Putamen (tissue), 1 donor: ENCODE measurements around the gene TREM2.
"Not testable (repeated sequence)": the region's sequence is repeated elsewhere in the genome, so short reads cannot be mapped to it uniquely, and the experiment has no call there.

Experiments
- DNase-seq: peaks from one replicate; pipeline ENCODE4 v3.0.0-alpha.2; 2016; ENCODE audit warnings: low spot score

Gene TREM2

DNA sequence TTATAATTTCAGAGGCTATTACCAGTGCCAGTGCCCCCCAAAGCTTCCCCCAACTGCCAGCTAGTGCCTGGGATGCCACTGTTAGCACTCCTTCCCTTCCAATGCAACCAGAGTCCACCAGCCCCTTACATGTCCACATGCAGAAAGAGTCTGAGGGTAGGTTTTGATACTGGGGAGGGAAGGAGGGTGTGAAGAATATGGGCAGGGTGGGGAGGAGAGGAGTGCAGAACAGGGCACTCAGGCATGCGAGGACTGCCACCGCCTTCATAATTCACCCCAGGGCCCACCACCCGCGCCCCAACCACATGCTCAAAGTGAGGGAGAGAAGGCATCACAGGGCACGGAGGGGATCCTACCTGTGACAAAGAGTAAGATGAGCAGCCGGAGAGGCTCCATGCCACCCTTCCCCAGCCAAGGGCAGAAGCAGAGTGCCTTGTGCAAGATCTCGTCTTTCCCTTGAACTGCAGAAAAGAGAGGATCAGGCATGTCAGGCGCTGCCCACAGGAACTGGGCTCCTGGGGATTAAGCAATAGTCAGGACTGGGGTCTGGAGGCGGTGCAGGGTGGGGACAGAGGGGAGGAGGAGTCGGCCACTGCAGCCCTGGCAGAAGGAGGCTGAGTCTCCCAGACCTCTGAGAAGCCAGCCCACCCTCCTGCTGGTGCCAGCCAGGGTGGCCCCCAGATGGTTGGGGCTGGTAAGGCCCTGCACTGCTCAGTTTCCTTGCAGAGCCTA is at the start of gene TREM2:
Gene TREM2, minus strand, starts transcription at position 430 of the 732 bp plus-strand sequence. Its CDS starts 34 bp downstream, at position 396.
- DNase-seq = no peak

- DNase-seq = no peak
These were observed 46.8 kb upstream of the TREM2 start for GRCh38 chr6:41209547-41210320.

- no peak for DNase-seq
These were observed 45.7 kb upstream of the TREM2 start for GRCh38 chr6:41208439-41209106.

GRCh38 chr6:41204156-41204555 is 41.2 kb upstream of the TREM2 start:
- no peak for DNase-seq

DNA sequence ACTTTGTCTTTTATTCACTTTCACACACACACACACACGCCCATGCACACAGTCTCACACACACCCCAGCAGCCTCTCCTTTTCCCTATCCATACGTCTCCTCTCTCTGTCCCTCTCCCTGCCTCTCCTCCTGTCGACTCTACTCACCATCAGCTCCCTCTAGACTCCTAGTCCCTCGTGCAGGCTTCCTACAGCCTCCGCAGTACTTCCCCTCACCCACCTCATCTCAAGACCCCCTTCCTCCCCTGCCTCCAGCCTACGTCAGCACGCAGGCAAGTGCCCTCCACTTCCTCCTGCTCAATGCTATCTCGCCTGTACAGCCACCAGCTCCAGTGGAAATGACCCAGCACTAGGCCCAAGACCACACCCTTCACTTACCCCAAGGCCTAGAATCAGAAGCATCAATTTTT is 38.9 kb upstream of the TREM2 start:
- no peak for DNase-seq

- DNase-seq = no peak
These were observed 38.2 kb upstream of the TREM2 start, which contains the start of gene TREML2 for GRCh38 chr6:41200901-41201763. TREML2 (minus strand) TSS chr6:41201149; CDS start chr6:41201008, 141 bp downstream.

GRCh38 chr6:41200296-41200900 is 37.5 kb upstream of the TREM2 start:
- no peak for DNase-seq

GRCh38 chr6:41199552-41200246 is 36.8 kb upstream of the TREM2 start:
- DNase-seq = no peak

DNA sequence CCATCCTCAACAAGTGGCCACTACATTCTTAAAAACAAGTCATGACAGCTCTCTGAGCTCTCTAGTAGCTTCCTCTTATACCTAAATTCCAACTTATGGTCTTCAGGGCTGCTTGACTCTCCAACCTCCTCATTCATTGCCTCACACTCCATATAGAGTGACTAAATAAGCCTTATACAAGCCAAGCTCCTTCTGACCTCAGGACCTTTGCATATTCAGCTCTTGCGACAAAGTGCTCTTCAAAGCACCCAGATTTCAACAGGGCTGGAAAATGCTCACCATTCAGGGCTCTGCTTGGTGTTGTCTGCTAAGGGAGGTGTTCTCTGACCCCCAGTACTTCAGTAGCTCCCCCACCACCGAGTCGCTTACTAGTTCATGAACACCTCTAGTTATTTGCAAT is 34.3 kb upstream of the TREM2 start:
- no peak for DNase-seq

DNA sequence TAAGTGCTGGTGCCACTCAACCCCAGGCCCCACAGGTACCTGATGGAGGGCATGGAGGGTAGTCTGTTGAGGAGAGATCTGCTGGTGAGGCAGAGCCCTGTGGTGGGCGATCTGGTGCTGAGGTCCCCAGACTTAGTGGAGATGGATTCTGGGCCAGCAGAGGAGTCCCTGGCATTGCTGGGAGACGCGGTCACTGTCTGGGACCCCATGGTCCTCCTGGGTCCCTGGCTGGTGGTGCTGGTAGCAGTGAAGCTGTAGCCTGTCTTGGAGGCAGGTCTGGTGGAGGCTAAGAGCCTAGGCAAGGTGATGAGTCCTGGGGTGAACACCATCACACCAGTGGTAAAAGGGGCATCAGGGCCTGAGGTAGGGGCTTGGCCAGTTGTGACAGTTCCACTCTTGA is 31.5 kb upstream of the TREM2 start:
- no peak for DNase-seq

GRCh38 chr6:41193884-41194283 is 31.0 kb upstream of the TREM2 start:
- no peak for DNase-seq

GRCh38 chr6:41193171-41193734 is 30.3 kb upstream of the TREM2 start:
- no peak for DNase-seq

DNA sequence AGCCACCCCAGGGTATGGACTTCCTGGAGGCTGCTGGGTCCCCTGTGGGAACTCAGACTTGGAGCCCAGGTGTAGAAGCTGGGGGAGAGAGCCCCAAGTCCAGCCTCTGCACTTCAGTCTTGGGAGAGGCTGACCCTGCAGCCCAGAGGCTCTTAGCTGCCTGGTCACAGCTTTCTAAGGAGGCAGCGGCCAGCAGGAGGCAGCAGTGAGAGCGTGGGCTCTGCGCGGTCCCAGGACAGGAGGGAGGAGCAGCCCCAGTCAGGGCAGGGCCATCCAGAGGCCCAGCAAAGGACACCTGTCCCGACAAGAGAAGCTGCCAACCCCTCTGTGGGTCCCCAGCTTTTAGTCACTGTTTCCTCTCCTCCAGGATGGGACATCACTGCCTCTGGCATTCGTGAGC is 28.7 kb upstream of the TREM2 start:
- DNase-seq = no peak

DNA sequence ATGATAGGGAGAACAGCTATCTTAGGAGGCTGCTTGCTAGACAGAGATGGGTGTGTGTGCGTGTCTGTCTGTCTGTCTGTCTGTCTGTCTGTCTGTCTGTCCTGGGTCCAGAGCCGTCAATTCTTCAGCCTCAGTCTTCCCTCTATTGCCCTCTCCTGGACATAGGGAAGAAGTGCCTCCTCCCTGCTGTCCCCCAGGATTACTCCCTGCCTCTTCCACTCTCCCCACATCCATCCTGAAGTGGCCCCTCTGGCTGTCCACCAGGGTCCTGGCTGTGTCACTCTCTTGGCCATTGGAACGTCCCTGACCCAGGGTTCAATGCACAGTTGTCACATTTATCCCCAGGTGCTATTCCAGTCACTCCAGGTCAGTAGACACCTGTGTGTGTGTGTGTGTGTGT is 27.9 kb upstream of the TREM2 start:
- DNase-seq = no peak

DNA sequence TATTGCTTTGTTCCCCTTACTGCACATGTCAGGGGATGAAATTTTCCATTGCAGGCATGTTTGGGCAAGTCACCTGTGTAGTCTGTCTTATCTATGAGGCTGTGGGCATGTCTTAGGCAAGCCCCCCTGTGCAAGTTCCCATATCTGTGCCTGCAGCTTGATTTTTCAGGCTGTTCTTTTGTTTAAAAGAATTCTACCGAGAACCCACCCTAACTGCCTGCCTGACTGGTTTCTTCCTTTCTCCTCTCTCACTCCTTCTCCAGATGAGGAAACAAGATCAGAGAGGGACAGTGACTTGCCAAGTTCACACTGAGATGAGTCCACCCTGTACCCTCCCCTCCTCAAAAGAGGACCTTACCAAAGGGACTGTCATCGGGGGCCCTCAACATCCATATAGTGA is 27.1 kb upstream of the TREM2 start:
- DNase-seq = no peak

DNA sequence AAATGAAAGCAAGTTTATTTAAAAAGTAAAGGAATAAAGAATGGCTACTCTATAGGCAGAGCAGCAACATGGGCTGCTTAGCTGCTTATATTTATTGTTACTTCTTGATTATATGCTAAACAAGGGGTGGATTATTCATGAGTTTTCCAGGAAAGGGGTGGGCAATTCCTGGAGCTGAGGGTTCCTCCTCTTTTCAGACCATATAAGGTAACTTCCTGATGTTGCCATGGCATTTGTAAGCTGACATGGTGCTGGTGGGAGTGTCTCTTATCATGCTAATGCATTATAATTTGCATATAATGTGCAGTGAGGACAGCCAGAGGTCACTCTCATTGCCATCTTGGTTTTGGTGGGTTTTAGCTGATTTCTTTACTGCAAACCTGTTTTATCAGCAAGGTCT is 26.1 kb upstream of the TREM2 start:
- not testable (repeated sequence) for DNase-seq

GRCh38 chr6:41187924-41188886 is 25.3 kb upstream of the TREM2 start:
- DNase-seq = no peak

DNA sequence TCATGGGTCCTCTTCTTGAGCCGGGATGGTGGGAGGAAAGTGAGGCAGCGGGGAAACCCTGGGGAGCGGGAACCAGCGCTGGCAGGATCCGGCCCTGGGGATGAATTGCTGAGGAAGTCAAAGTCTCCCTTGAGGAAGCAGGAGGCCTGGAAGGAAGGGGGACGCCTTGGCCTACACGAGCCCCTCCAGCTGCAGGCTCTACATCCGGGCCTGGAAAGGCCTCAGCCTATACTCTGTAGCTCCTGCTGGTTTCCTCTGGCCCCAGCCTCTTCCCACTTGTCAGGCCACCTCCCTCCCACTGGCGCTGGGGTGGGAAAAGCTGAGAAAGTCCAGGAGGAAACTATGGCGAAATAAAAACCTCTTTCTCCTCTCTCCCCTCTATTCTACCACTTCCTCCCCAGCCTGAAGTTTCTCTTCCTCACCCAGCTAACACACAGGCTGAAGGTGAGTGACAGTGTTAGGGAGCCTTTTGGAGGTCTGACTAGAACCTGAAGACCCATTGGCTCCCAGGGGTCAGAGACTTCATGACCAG is 23.2 kb upstream of the TREM2 start:
- no peak for DNase-seq

DNA sequence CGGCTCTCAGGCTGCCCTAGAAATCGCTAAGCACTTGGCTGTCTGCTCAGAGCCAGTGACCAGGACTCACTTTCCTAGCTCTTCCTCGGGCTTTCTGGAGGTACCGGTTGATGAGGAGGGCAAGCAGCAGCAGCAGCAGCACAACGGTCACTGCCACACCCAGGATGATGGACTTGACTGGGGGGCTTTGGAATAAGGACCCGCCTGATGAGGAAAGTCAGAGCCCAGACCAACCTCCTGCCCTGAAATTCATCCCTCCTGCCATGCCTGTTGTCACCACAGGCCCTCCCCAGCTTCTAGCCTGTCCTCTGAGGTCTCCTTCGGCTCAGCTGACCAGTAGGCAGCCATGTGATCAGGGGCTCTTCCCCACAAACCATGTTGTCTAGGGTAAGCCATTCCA is 21.8 kb upstream of the TREM2 start:
- DNase-seq = no peak
